GM18520 (cell line): ENCODE data around the gene TMEM175.

Source experiments
- ATAC-seq: cut with Tn5 transposase; IDR thresholded peaks from one replicate; pipeline ENCODE4 v1.9.1; 2021; ENCODE audit not compliant: unreplicated experiment

The TMEM175 gene

DNA sequence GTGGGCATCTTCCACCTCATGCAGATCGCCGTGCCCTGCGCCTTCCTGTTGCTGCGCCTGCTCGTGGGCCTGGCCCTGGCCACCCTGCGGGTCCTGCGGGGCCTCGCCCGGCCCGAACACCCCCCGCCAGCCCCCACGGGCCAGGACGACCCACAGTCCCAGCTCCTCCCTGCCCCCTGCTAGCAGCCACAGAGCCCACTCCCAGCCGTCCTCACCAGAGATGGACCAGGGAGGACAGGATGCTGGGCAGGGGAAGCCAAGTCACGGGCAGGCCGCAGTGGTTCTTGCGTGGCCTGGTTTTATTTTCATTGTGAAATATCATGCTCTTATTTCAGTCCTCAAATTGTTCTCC is 26.0 kb downstream of the TMEM175 start:
- ATAC-seq, result no peak

- ATAC-seq, result no peak
These were observed 26.6 kb downstream of the TMEM175 start for GRCh38 chr4:958696-959337.

DNA sequence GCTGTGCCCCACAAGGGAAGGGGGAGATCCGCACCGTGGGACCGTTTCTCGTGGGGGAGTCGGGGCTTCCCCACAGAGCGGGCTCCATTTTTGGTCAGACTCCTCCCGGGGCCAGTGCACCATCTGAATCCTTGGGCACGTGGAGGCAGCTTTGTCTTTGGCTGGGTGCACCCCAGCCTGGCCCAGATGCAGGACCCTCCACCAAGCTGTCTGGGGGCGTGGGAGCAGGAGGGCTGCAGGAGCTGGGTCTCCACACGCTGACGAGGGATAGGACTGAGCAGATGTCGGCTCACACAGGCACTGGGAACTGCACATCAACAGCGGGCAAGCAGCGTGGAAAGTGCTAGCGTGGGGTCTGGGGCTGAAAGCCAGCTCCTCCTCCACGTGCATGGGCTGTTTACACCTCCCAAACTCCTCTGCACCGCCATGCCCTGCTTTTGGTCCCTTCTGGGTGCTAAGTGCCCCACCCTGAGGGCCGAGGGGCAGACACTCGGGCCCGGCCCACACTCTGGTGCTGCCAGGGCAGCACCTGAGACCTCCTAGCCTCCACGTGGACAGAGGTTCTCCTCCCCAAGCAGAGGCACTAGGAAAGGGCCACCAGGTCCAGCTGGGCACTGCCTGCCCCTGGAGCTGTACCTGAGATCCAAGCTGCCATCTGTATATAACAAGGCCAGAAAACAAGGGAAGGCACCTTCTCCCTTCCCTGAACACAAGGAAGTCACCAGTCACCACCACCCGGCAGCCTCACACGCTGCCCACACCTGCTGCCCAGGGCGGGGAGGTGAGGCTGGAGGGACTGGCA is 27.3 kb downstream of the TMEM175 start:
- no peak for ATAC-seq

- no peak for ATAC-seq
These were observed 27.9 kb downstream of the TMEM175 start for GRCh38 chr4:960140-960635.

GRCh38 chr4:960636-961350 is 28.5 kb downstream of the TMEM175 start:
- ATAC-seq, result no peak

DNA sequence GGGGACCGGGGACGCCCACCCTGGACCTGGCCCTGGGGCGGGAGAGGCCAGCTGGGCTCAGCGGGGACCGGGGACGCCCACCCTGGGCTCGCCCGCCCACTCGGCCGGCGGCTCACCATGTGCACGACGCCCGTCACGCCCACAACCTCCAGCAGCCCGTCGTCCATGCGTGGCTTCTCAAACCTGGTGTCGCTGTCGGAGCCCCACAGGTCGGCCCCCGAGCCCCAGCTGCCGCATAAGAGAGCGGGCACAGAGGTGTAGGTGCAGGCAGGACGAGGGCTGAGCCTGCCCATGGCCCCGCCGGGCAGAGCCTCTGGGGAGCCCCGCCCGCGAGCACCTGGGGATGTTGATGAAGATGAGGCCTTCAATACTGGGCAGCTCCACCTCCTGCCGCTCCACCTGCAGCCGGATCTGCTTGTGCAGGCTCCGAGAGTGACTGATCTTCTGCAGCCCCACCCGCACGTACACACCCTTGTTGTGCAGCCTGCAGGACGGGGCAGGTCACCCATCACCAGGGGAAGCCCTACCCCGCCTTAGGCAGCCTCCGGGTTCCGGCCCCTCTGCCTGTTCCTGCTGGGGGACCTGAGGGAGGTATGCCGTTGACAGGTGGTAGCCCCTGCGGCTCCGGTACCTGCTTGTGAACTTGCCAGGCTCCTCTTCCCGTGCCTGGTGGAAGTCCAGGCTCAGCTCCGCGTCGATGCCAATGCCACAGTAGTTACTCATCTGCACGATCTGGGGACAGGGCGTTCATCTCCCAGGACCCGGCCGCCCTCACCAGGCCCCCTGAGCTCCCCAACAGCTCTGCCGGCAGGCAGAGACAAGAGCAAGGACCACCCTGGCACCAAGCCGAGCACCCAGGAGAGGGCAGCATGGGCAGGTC is 29.3 kb downstream of the TMEM175 start:
- no peak for ATAC-seq

- ATAC-seq, result no peak
These were observed 30.3 kb downstream of the TMEM175 start for GRCh38 chr4:962231-963208.

- ATAC-seq, result no peak
These were observed 31.3 kb downstream of the TMEM175 start for GRCh38 chr4:963276-964225.

- no peak for ATAC-seq
These were observed 32.2 kb downstream of the TMEM175 start for GRCh38 chr4:964346-965025.

GRCh38 chr4:965048-965765 is 32.9 kb downstream of the TMEM175 start:
- no peak for ATAC-seq

DNA sequence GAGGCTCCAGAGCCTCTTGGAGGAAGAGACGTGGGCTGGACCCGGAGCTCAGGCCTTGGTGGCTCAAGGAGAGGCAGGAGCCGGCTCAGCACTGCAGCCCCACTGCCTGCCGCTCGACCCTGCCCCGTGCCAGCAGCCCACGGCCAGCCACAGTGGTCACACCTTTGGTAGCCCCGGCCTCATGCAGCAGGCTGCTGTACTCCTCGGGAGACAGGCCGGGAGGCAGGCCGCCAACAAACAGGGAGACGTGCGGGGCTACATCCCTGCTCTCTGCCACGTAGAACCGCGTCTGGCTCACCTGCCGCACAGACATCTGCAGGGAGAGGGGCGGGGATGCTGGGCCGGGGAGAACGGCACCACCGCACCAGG is 33.5 kb downstream of the TMEM175 start:
- ATAC-seq, result no peak

- no peak for ATAC-seq
These were observed 34.2 kb downstream of the TMEM175 start for GRCh38 chr4:966266-967112.

GRCh38 chr4:967113-968104 is 35.1 kb downstream of the TMEM175 start:
- ATAC-seq, result no peak

GRCh38 chr4:968221-968620 is 36.0 kb downstream of the TMEM175 start:
- no peak for ATAC-seq

DNA sequence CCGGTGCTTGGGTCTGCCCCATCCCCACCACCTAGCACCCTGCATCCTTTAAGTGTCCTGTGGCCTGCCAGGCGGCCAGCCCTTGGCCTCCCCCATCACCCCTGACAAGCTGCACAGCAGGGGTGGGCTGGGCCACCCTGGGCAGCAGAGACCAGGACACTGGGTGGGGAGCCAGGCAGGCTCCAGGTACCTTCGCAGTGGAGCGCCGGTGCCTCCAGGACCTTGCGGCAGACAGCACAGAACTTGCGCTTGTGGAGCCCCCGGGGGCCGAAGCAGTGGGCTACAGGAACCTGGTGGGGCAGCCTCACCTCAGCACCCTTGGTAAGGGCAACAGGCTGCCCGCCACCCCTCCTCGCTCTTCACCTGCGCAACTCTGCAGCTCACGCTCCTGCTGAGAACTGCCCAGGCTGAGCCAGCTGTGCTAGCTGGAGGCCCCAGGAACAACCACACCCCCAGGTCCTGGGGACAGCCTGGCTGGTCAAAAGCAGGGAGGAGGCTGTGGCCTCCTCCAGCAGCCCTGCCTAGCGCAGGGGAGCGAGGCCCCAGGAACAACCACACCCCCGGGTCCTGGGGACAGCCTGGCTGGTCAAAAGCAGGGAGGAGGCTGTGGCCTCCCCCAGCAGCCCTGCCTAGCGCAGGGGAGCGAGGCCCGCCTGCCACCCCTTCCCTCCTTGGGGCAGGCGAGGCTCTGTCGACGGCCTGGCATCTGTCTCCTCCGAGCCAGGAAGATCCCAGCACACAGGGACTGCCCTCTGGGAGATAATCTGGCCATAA is 36.5 kb downstream of the TMEM175 start:
- no peak for ATAC-seq
